Mononuclear cell (primary cell): ENCODE results near the gene ZNF224. TPM values are rescaled to one million over a fixed set of nuclear protein-coding genes. Genes with fewer than 3 reads are reported as not detected.

ENCODE experiments used
- total RNA-seq: library from RNA; depleted of rRNA; stranded (reverse); fragments of >200 nt; gene quantifications from one replicate; pipeline ENCODE4 v1.2.3, GENCODE V29; 2012

Gene ZNF224
- total RNA-seq, 1 donor: 24.0 TPM

Other genes with a start within 250 kb of the ZNF224 start
- gene ZNF404, start 210.4 kb upstream of the ZNF224 start, total RNA-seq: 0.10 TPM
- 4.4 TPM for gene ZNF45, start 159.1 kb upstream of the ZNF224 start, total RNA-seq
- gene ZNF221, start 143.1 kb upstream of the ZNF224 start, total RNA-seq: 0.52 TPM
- gene ZNF155, start 110.2 kb upstream of the ZNF224 start, total RNA-seq: 6.2 TPM
- gene ZNF230, start 91.4 kb upstream of the ZNF224 start, total RNA-seq: 3.3 TPM
- 3.1 TPM for gene ZNF222, start 69.0 kb upstream of the ZNF224 start, total RNA-seq
- gene ZNF223, start 42.3 kb upstream of the ZNF224 start, total RNA-seq: 0.63 TPM
- gene ZNF284, start 22.2 kb upstream of the ZNF224 start, total RNA-seq: 0.73 TPM
- gene ZNF225, start 19.0 kb downstream of the ZNF224 start, total RNA-seq: 0.52 TPM
- gene ZNF234, start 47.2 kb downstream of the ZNF224 start, total RNA-seq: 2.2 TPM
- gene ZNF226, start 70.7 kb downstream of the ZNF224 start, total RNA-seq: 7.6 TPM
- 24.9 TPM for gene ZNF227, start 118.2 kb downstream of the ZNF224 start, total RNA-seq
- gene ZNF233, start 165.5 kb downstream of the ZNF224 start, total RNA-seq: 0.63 TPM
- gene ZNF235, start 210.7 kb downstream of the ZNF224 start, total RNA-seq: 2.7 TPM